ENCODE results near the gene SRRT.
"Not testable (repeated sequence)": the region's sequence is repeated elsewhere in the genome, so short reads cannot be mapped to it uniquely, and the experiment has no call there.

The SRRT gene

GRCh38 chr7:100919335-100919734 is 44.4 kb downstream of the SRRT start:
- peaks cover 30% of the 10 kb centered on the region for H3K27me3 Mint-ChIP-seq
- not testable (repeated sequence) for H3K4me1 Mint-ChIP-seq; H3K36me3 Mint-ChIP-seq (ENCODE audit: insufficient read depth); H3K9me3 Mint-ChIP-seq; H3K27ac Mint-ChIP-seq (ENCODE audit: low read depth); DNase-seq (ENCODE audit: low spot score in 2 of 2); H3K4me3 Mint-ChIP-seq; ATAC-seq (replicated peaks; ENCODE audit: extremely low read depth, poor library complexity, severe bottlenecking)

- H3K9me3 Mint-ChIP-seq; H3K36me3 Mint-ChIP-seq (ENCODE audit: insufficient read depth); DNase-seq (ENCODE audit: low spot score in 2 of 2); H3K27ac Mint-ChIP-seq (ENCODE audit: low read depth); H3K4me3 Mint-ChIP-seq; ATAC-seq (replicated peaks; ENCODE audit: extremely low read depth, poor library complexity, severe bottlenecking); H3K4me1 Mint-ChIP-seq: not testable (repeated sequence)
- H3K27me3 Mint-ChIP-seq, result peaks cover 30% of the 10 kb centered on the region
Observed at GRCh38 chr7:100919779-100920437, 45.0 kb downstream of the SRRT start.

- Mint-ChIP-seq H3K9me3 (no peaks in the 10 kb centered on the region), H3K4me3 (no peak overlapping the region), H3K4me1 (no peaks in the 10 kb centered on the region), H3K27ac (ENCODE audit: low read depth) (no peak overlapping the region), H3K36me3 (ENCODE audit: insufficient read depth) (no peaks in the 10 kb centered on the region), H3K27me3 (peaks cover 28% of the 10 kb centered on the region)
- no peak for DNase-seq (ENCODE audit: low spot score in 2 of 2)
- no peak for ATAC-seq (replicated peaks; ENCODE audit: extremely low read depth, poor library complexity, severe bottlenecking)
Observed at GRCh38 chr7:100921039-100921438, 46.1 kb downstream of the SRRT start.

- not testable (repeated sequence) for H3K4me3 Mint-ChIP-seq; H3K9me3 Mint-ChIP-seq; H3K36me3 Mint-ChIP-seq (ENCODE audit: insufficient read depth); ATAC-seq (replicated peaks; ENCODE audit: extremely low read depth, poor library complexity, severe bottlenecking); H3K4me1 Mint-ChIP-seq; H3K27ac Mint-ChIP-seq (ENCODE audit: low read depth); DNase-seq (ENCODE audit: low spot score in 2 of 2)
- peaks cover 10% of the 10 kb centered on the region for H3K27me3 Mint-ChIP-seq
Observed at GRCh38 chr7:100923616-100924015, 48.7 kb downstream of the SRRT start.

- Mint-ChIP-seq H3K27ac (ENCODE audit: low read depth) (no peak overlapping the region), H3K36me3 (ENCODE audit: insufficient read depth) (no peaks in the 10 kb centered on the region), H3K27me3 (peaks cover 32% of the 10 kb centered on the region), H3K4me1 (no peaks in the 10 kb centered on the region), H3K9me3 (peaks cover 6% of the 10 kb centered on the region), H3K4me3 (no peak overlapping the region)
- DNase-seq (ENCODE audit: low spot score in 2 of 2) (no peak), ATAC-seq (replicated peaks; ENCODE audit: extremely low read depth, poor library complexity, severe bottlenecking) (no peak)
Observed at GRCh38 chr7:100929808-100930174, 54.9 kb downstream of the SRRT start.

- Mint-ChIP-seq H3K36me3 (ENCODE audit: insufficient read depth) (no peaks in the 10 kb centered on the region), H3K9me3 (peaks cover 6% of the 10 kb centered on the region), H3K4me1 (no peaks in the 10 kb centered on the region), H3K27me3 (peaks cover 50% of the 10 kb centered on the region), H3K4me3 (no peak overlapping the region), H3K27ac (ENCODE audit: low read depth) (no peak overlapping the region)
- no peak for ATAC-seq (replicated peaks; ENCODE audit: extremely low read depth, poor library complexity, severe bottlenecking)
- no peak for DNase-seq (ENCODE audit: low spot score in 2 of 2)
Observed at GRCh38 chr7:100933734-100934133, 58.8 kb downstream of the SRRT start.

- DNase-seq (ENCODE audit: low spot score in 2 of 2); H3K9me3 Mint-ChIP-seq; H3K4me1 Mint-ChIP-seq; H3K36me3 Mint-ChIP-seq (ENCODE audit: insufficient read depth); H3K27ac Mint-ChIP-seq (ENCODE audit: low read depth); H3K4me3 Mint-ChIP-seq; ATAC-seq (replicated peaks; ENCODE audit: extremely low read depth, poor library complexity, severe bottlenecking): not testable (repeated sequence)
- H3K27me3 Mint-ChIP-seq, result peaks cover 50% of the 10 kb centered on the region
Observed at GRCh38 chr7:100935381-100935780, 60.5 kb downstream of the SRRT start.

GRCh38 chr7:100936167-100936566 is 61.3 kb downstream of the SRRT start:
- DNase-seq (ENCODE audit: low spot score in 2 of 2); H3K27ac Mint-ChIP-seq (ENCODE audit: low read depth); H3K36me3 Mint-ChIP-seq (ENCODE audit: insufficient read depth); H3K9me3 Mint-ChIP-seq; H3K4me3 Mint-ChIP-seq; ATAC-seq (replicated peaks; ENCODE audit: extremely low read depth, poor library complexity, severe bottlenecking); H3K4me1 Mint-ChIP-seq: not testable (repeated sequence)
- peaks cover 42% of the 10 kb centered on the region for H3K27me3 Mint-ChIP-seq
